GM12878 (cell line): Measurements from ENCODE around the gene PPP4R4. TPM values are rescaled to one million over a fixed set of nuclear protein-coding genes. Genes with fewer than 3 reads are reported as not detected.

ENCODE experiments used
- ATAC-seq: fragments of 200-7000 bp; cut with Tn5 transposase; 3 replicates; pipeline ENCODE4 v1.9.1; 2020; ENCODE audit warnings: mild to moderate bottlenecking, moderate library complexity
- BruUV-seq: library from RNA; stranded (reverse); fragments of 400-500 nt; replicated peaks from 2 replicates; lab custom pipeline; 2021; lab: Mats Ljungman, UMichigan
- CTCF ChIA-PET: fragments of 300-600 bp; sonication (Branson Sonifier 250); formaldehyde crosslinking; extraction: SDS; loops from one replicate; lab custom pipeline; 2021; ENCODE audit warnings: inconsistent platforms; lab: Yijun Ruan, JAX
- POLR2A ChIA-PET: fragments of 350-600 bp; formaldehyde crosslinking; extraction: SDS; loops from one replicate; lab custom pipeline; 2021; ENCODE audit warnings: inconsistent platforms; lab: Charles Lee
- RAD21 ChIA-PET: fragments of 300-600 bp; sonication (Branson Sonifier 250); formaldehyde crosslinking; loops from one replicate; lab custom pipeline; 2023; ENCODE audit warnings: antibody characterized with exemption; ENCODE audit not compliant: unreplicated experiment; lab: Charles Lee
- SMC1A ChIA-PET: fragments of 300-600 bp; sonication (Branson Sonifier 250); formaldehyde crosslinking; loops from one replicate; lab custom pipeline; 2023; ENCODE audit not compliant: unreplicated experiment, uncharacterized antibody; lab: Charles Lee
- DNase-seq: peaks from one replicate; pipeline ENCODE4 v3.0.0-alpha.2; 2011; ENCODE audit warnings: low read depth, low spot score
- FAIRE-seq: peaks from 3 replicates; lab custom pipeline; 2011; peaks lifted over from hg19 to GRCh38; lab: Jason Lieb, UNC
- H2AFZ ChIP-seq: 2 replicates; pipeline ENCODE4 v1.6.0; 2011; ENCODE audit warnings: low read depth, low read length, control low read depth; ENCODE audit not compliant: control insufficient read depth
- H3K27ac ChIP-seq: 2 replicates; pipeline ENCODE4 v1.5.1; 2011; ENCODE audit warnings: control low read depth; ENCODE audit not compliant: control insufficient read depth, insufficient read depth
- H3K27me3 ChIP-seq, 2 experiments: replicated peaks in 1 of 2; 2 replicates each; pipeline versions ENCODE4 v1.6.0 to v1.6.1; 2011; ENCODE audit warnings: low read length in 1 of 2; ENCODE audit not compliant: control insufficient read depth in 2 of 2, insufficient read depth in 2 of 2
- H3K36me3 ChIP-seq, 2 experiments: 2 replicates each; pipeline ENCODE4 v1.5.1; 2011; ENCODE audit warnings: low read length in 1 of 2; ENCODE audit not compliant: control insufficient read depth in 2 of 2, insufficient read depth in 2 of 2
- H3K4me1 ChIP-seq: 2 replicates; pipeline ENCODE4 v1.6.1; 2011; ENCODE audit warnings: mild to moderate bottlenecking, low read length, moderate library complexity, mixed read lengths; ENCODE audit not compliant: control insufficient read depth, insufficient read depth
- H3K4me2 ChIP-seq: 2 replicates; pipeline ENCODE4 v1.6.0; 2011; ENCODE audit warnings: control low read depth; ENCODE audit not compliant: control insufficient read depth, insufficient read depth
- H3K4me3 ChIP-seq: fragments of 200-600 bp; sonication (generic); 2 replicates; pipeline ENCODE4 v1.5.1; 2016
- H3K79me2 ChIP-seq: 2 replicates; pipeline ENCODE4 v1.6.0; 2011; ENCODE audit warnings: low read length; ENCODE audit not compliant: control insufficient read depth, insufficient read depth
- H3K9ac ChIP-seq: 2 replicates; pipeline ENCODE4 v1.8.0; 2011; ENCODE audit warnings: low read length, control low read depth, mixed read lengths; ENCODE audit not compliant: control insufficient read depth, insufficient read depth
- H3K9me3 ChIP-seq: replicated peaks from 3 replicates; pipeline ENCODE4 v1.5.1; 2011; ENCODE audit warnings: mild to moderate bottlenecking, low read length; ENCODE audit not compliant: control insufficient read depth, insufficient read depth
- H4K20me1 ChIP-seq: 2 replicates; pipeline ENCODE4 v1.6.0; 2011; ENCODE audit not compliant: control insufficient read depth, insufficient read depth
- E4F1 ChIP-seq: fragments of 450-650 bp; IDR thresholded peaks from 2 replicates; pipeline ENCODE4 v1.6.1; 2018; ENCODE audit warnings: borderline replicate concordance, mild to moderate bottlenecking; ENCODE audit not compliant: partially characterized antibody
- GABPA ChIP-seq: IDR thresholded peaks from 2 replicates; pipeline ENCODE4 v1.6.1; 2014; ENCODE audit warnings: antibody characterized with exemption, low read depth, mild to moderate bottlenecking, inconsistent platforms
- MAX ChIP-seq: IDR thresholded peaks from 2 replicates; pipeline ENCODE4 v1.6.1; 2012; ENCODE audit warnings: low read depth, low read length, improper control_type of control experiment
- MLLT1 ChIP-seq: fragments of 450-650 bp; IDR thresholded peaks from 2 replicates; pipeline ENCODE4 v1.6.1; 2016; ENCODE audit warnings: mild to moderate bottlenecking
- MXI1 ChIP-seq: fragments of 150-350 bp; IDR thresholded peaks from 2 replicates; pipeline ENCODE4 v1.6.1; 2011; ENCODE audit warnings: low read depth, mild to moderate bottlenecking, inconsistent platforms, low read length, improper control_type of control experiment
- MYC ChIP-seq: IDR thresholded peaks from 2 replicates; pipeline ENCODE4 v1.6.1; 2011; ENCODE audit warnings: mild to moderate bottlenecking, low read length, moderate library complexity, inconsistent platforms; ENCODE audit not compliant: insufficient read depth, insufficient replicate concordance, insufficient read length, severe bottlenecking
- RAD21 ChIP-seq: IDR thresholded peaks from 2 replicates; pipeline ENCODE4 v1.6.1; 2011; ENCODE audit warnings: mild to moderate bottlenecking, low read depth, low read length, moderate library complexity; ENCODE audit not compliant: insufficient read depth
- RAD51 ChIP-seq: fragments of 450-650 bp; IDR thresholded peaks from 2 replicates; pipeline ENCODE4 v1.6.1; 2016; ENCODE audit warnings: moderate library complexity, mild to moderate bottlenecking, inconsistent platforms
- RCOR1 ChIP-seq: conservative IDR thresholded peaks from 2 replicates; pipeline ENCODE4 v1.6.1; 2012; ENCODE audit warnings: low read depth, low read length, improper control_type of control experiment
- RUNX3 ChIP-seq: IDR thresholded peaks from 2 replicates; pipeline ENCODE4 v1.6.1; 2012; ENCODE audit warnings: low read length, inconsistent platforms
- TARDBP ChIP-seq: IDR thresholded peaks from 2 replicates; pipeline ENCODE4 v1.6.1; 2016; ENCODE audit warnings: borderline replicate concordance
- TCF3 ChIP-seq: IDR thresholded peaks from 2 replicates; pipeline ENCODE4 v1.6.1; 2012; ENCODE audit warnings: low read depth, mild to moderate bottlenecking, low read length, borderline replicate concordance; ENCODE audit not compliant: insufficient read depth
- ZBTB11 ChIP-seq: fragments of 450-650 bp; formaldehyde crosslinking; IDR thresholded peaks from 2 replicates; pipeline ENCODE4 v1.5.0; 2022; ENCODE audit warnings: mild to moderate bottlenecking, missing genetic modification characterization
- ZNF217 ChIP-seq: fragments of 450-650 bp; IDR thresholded peaks from 2 replicates; pipeline ENCODE4 v1.6.1; 2017; ENCODE audit warnings: antibody characterized with exemption, mild to moderate bottlenecking
- ZSCAN29 ChIP-seq: fragments of 450-650 bp; IDR thresholded peaks from 2 replicates; pipeline ENCODE4 v1.6.1; 2017; ENCODE audit warnings: mild to moderate bottlenecking, moderate library complexity
- WGBS: methylation state at CpG from one replicate; pipeline ENCODE4 v1.1.6; 2016; ENCODE audit warnings: low lambda C conversion rate; ENCODE audit not compliant: insufficient replicate concordance, insufficient coverage; ENCODE audit errors: missing lambda C conversion rate; 5-methylcytosine and 5-hydroxymethylcytosine counted together
- in situ Hi-C: fragments of 300-500 bp; cut with MboI; formaldehyde crosslinking; loops from 9 replicates; pipeline ENCODE4 v1.14.3; 2018; ENCODE audit warnings: mixed read lengths
- intact Hi-C: fragments of 100-400 bp; cut with micrococcal nuclease; formaldehyde crosslinking; loops from one replicate; pipeline ENCODE4 v1.14.2; 2022; ENCODE audit not compliant: unreplicated experiment
- polyA plus RNA-seq, 11 experiments: library from polyadenylated mRNA; depleted of rRNA in 4 of 11; unstranded in 6 of 11; stranded (reverse) in 5 of 11; fragments of >200 nt; fragmentation: Nextera tagmentation in 4 of 11; fragmentation: Illumina TruSeq in 1 of 11; extraction: Ambion mirVana in 4 of 11; extraction: Trizol in 1 of 11; gene quantifications; 1 replicate in 1 of 11; 2 replicates in 10 of 11; pipeline versions ENCODE4 v1.2.1 to v1.2.3, GENCODE V29; 2011 to 2016; ENCODE audit warnings: inconsistent platforms in 2 of 11, missing spikeins in 2 of 11, low read depth in 1 of 11
- total RNA-seq, 4 experiments: library from RNA; depleted of rRNA in 3 of 4; stranded (reverse); fragments of >200 nt in 3 of 4; fragmentation: Illumina TruSeq in 1 of 4; extraction: Trizol in 1 of 4; gene quantifications; 2 replicates each; pipeline versions ENCODE4 v1.2.1 to v1.2.3, GENCODE V29; 2013 to 2021

Gene PPP4R4
- total and polyA plus RNA-seq, 10 of the 15 experiments (the other 5 are each of a cell fraction or from before 2014, with no cell fraction given): 0.01 to 0.13 (median 0.08) TPM; not detected in 4

GRCh38 chr14:94128216-94128839, 45.8 kb upstream of the PPP4R4 start:
- TSS peak; percentile 85 for BruUV-seq
- Histone ChIP-seq H3K27ac (no peak overlapping the region), H3K27me3 (peaks cover 0 to 4% of the 10 kb centered on the region in 2 experiments; a peak in 1 of 4 replicates), H3K9me3 (no peaks in the 10 kb centered on the region), H3K4me3 (peak overlapping the region; percentile 99), H3K36me3 (no peaks in the 10 kb centered on the region; a peak in 1 of 4 replicates), H3K4me2 (peak overlapping the region; percentile 98), H4K20me1 (no peaks in the 10 kb centered on the region), H3K79me2 (no peaks in the 10 kb centered on the region), H3K9ac (no peak overlapping the region; the same call in 1 of the 2 replicates), H2AFZ (no peak overlapping the region; the same call in 1 of the 2 replicates), H3K4me1 (peaks cover 10% of the 10 kb centered on the region; the same call in 1 of the 2 replicates)
- WGBS: 86% methylated on average over 14 of the region's 14 CpGs
- ChIA-PET SMC1A (interaction anchor here (0.9 to 2.2 kb wide), 3 partner anchors 46 to 92 kb away, joined by 3 to 10 read pairs (median 3); no protein-coding TSS in a partner anchor), POLR2A (interaction anchor here (0.5 to 1.3 kb wide), 3 partner anchors 47 to 1995 kb away, joined by 3 to 6 read pairs (median 6); partner anchors contain the start of genes DDX24 and IFI27L1), CTCF (interaction anchor here (0.9 to 2.2 kb wide), 7 partner anchors 8 to 189 kb away, joined by 3 to 8 read pairs (median 3); partner anchors contain the start of genes DDX24 and IFI27L1), RAD21 (interaction anchor here (1.0 to 1.3 kb wide), 3 partner anchors 48 to 92 kb away, joined by 3 to 4 read pairs (median 3); partner anchors contain the start of genes DDX24 and IFI27L1)
- intact Hi-C loops: no loop called here
- in situ Hi-C loops: no loop called here
- ATAC-seq (no peak), DNase-seq (no peak), FAIRE-seq (no peak)
- TF ChIP-seq TCF3 (no peak), MLLT1 (no peak), ZSCAN29 (no peak), MAX (no peak), E4F1 (no peak), RCOR1 (no peak), RAD21 (no peak), ZBTB11 (CRISPR knock-in tag) (no peak), RAD51 (no peak), GABPA (no peak), TARDBP (no peak), ZNF217 (no peak), RUNX3 (no peak), MXI1 (no peak), MYC (no peak)
